ENCODE data around the gene NUAK1. TPM values are rescaled to one million over a fixed set of nuclear protein-coding genes. Genes with fewer than 3 reads are reported as not detected.

NUAK1 gene
- 1.9 and 2.2 TPM in 2 replicates for total RNA-seq

DNA sequence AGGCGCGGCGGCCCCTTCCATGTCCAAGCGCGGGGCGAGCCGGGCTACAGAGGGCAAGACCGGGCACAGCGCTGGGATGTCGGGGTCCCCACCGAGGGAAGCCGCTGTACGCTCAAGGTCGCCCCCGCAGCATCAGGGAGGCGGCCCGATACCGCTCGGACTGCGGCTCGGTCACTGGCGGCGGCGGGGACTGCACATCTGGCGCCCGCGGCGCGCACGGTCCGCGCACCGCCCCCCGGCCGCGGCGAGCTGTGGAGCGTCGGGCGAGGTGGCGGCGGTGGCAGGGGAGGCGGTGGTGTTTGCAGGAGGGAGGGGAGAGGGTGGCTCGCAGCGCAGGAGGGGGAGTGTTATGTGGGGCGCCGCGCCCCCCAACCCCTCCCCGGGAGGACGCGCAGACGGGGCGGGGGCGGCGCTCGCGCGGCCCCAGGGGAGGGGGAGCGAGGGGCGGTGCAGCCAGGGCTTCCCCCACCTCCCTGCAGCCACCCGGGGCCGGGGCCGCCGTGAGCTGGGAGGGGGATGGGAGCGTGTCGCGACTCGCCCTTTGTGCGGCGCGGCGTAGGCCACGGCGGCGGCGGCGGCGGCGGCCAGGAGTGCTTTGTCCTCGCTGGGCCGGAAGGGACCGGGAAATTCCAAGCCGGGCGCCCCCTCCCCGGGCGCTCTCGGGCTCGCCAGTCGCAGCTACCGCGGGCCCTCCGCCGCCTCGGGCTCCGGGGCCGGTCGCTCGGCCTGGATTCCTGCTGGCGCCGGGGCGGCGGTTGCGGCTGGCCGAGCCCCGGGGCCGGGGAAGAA, at the start of gene NUAK1:
Gene NUAK1, minus strand, starts transcription at position 322 of the 789 bp plus-strand sequence. Its CDS starts 301 bp downstream, at position 21.

Other genes with a start within 250 kb of the NUAK1 start
- gene CKAP4, start 109.1 kb upstream of the NUAK1 start, total RNA-seq = 60.4 and 139 TPM in 2 replicates
- gene TCP11L2, start 163.8 kb upstream of the NUAK1 start, total RNA-seq = 27.1 and 48.5 TPM in 2 replicates
- 8.9 and 9.3 TPM in 2 replicates for gene POLR3B, start 218.8 kb upstream of the NUAK1 start, total RNA-seq